Astrocyte of the cerebellum (primary cell): Measurements from ENCODE around the gene GPD1.

Source experiments
- DNase-seq: peaks from one replicate; pipeline ENCODE4 v3.0.0-alpha.2; 2011; ENCODE audit warnings: low read depth
- H3K4me3 ChIP-seq: 2 replicates; pipeline ENCODE4 v1.5.1; 2011; ENCODE audit warnings: mild to moderate bottlenecking, low read depth, low read length, moderate library complexity
- CTCF ChIP-seq: IDR thresholded peaks from 2 replicates; pipeline ENCODE4 v1.5.1; 2012; ENCODE audit warnings: low read length, low read depth, moderate library complexity, mild to moderate bottlenecking; ENCODE audit errors: missing control alignments
- in situ Hi-C: cut with HindIII; loops from 2 replicates; pipeline ENCODE4 v1.10.0; 2017; ENCODE audit warnings: low sequenced_read_pairs

GPD1 gene

GRCh38 chr12:50103767-50104321 lies at the start of gene GPD1:
Gene GPD1, plus strand, starts transcription at chr12:50104008. Its CDS starts 43 bp downstream, at chr12:50104051.
- no peak within 1 kb of the TSS for H3K4me3 ChIP-seq
- DNase-seq = no peak
- in situ Hi-C loops = loop anchor here (5.0 kb wide), 2 partner anchors 37 to 53 kb away; no protein-coding TSS in a partner anchor
- peak; percentile 6 for TF ChIP-seq CTCF

DNA sequence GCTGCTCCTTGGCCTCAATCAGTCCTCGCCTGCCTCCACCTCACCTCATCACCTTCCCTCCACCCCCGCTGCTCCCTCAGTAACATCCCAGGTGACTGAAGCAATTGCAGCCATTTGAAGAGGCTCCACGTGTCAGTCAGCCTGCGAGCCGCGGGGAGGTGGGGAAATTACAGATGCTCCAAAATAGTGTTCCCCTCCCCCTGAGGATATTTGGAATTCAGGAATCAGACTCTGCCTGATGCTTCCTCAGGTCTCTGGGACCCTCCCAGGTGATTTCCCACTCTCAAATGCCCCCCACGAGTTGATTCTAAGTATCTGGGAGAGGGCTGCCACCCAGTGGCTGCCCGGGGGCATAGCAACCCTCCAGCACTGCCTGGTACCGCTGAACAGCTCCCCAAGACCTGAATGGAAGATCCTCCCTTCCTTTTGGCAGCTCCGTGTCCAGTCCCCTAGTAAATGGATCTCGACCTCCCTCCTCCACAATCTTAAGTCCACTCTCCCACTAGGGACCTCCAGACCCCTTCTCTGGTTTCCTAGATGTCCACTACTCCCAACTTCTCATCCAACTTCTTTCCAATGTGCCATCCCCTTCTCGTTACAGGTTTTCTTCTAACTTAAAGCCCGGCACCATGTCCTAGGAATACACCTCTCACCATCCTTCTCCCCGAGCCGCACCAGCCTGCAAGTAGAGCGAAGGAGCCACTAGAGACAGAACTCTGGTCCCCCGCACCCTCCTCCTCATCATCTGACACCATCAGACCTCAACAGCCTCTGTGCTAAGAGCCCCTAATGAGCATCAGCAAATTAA lies 47.8 kb upstream of the GPD1 start:
- no peak overlapping the region for H3K4me3 ChIP-seq
- peak; percentile 99 for TF ChIP-seq CTCF
- in situ Hi-C loops = no loop called here
- no peak for DNase-seq

DNA sequence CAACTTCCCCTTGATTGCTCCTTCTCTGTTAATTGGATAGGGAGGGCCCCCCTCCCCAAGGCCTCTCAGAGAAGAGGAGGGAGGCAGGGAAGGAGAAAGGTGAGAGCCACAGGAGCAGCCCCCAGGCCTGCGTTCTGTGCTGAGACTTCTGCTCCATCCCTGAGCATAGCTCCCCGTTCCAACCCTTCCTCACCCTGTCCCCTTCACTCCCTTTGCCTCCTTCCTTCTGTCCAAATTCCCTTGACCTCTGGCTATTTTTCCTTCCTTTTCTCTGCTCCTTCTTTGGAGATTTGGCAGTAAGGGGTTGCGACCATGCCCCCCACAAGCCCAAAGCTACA lies 47.2 kb upstream of the GPD1 start:
- in situ Hi-C loops = no loop called here
- DNase-seq = no peak
- TF ChIP-seq CTCF = no peak
- peak overlapping the region; percentile 51 for H3K4me3 ChIP-seq

- no peak for TF ChIP-seq CTCF
- in situ Hi-C loops = no loop called here
- DNase-seq = peak; percentile 11
Measured at GRCh38 chr12:50057000-50057841, 46.6 kb upstream of the GPD1 start, which contains the start of gene ASIC1. Gene ASIC1, plus strand, starts transcription at chr12:50057596. Its CDS starts 1,171 bp downstream, at chr12:50058767.

GRCh38 chr12:50057896-50058670 lies 45.7 kb upstream of the GPD1 start:
- no peak for TF ChIP-seq CTCF
- no peak for DNase-seq
- in situ Hi-C loops = no loop called here
- H3K4me3 ChIP-seq = peak overlapping the region; percentile 51

More at GRCh38 chr12:50057000-50057841, 46.6 kb upstream of the GPD1 start, which contains the start of gene ASIC1:
- H3K4me3 ChIP-seq = peak within 1 kb of the TSS; percentile 51
